GM12872 (cell line): ENCODE results near the gene PKP1.

ENCODE experiments used
- CTCF ChIP-seq: IDR thresholded peaks from 3 replicates; pipeline ENCODE4 v1.5.1; 2011; ENCODE audit warnings: low read depth, mild to moderate bottlenecking, low read length, moderate library complexity; ENCODE audit not compliant: insufficient read depth

Gene PKP1

GRCh38 chr1:201279313-201279712 is 4.0 kb upstream of the PKP1 start:
- TF ChIP-seq CTCF: no peak

GRCh38 chr1:201280884-201281283 is 2.4 kb upstream of the PKP1 start:
- TF ChIP-seq CTCF: no peak

GRCh38 chr1:201281573-201281972 is 1.7 kb upstream of the PKP1 start:
- TF ChIP-seq CTCF: no peak

- TF ChIP-seq CTCF: no peak
Measured at GRCh38 chr1:201282216-201282615, 1.1 kb upstream of the PKP1 start.

GRCh38 chr1:201283836-201284553 is 689 bp downstream of the PKP1 start:
- TF ChIP-seq CTCF: no peak

- TF ChIP-seq CTCF: no peak
Measured at GRCh38 chr1:201284636-201285035, 1.3 kb downstream of the PKP1 start.

- no peak for TF ChIP-seq CTCF
Measured at GRCh38 chr1:201285846-201286245, 2.5 kb downstream of the PKP1 start.
